Loucy (cell line): ENCODE data around the gene PDE11A.

Experiments used
- EZH2phosphoT487 ChIP-seq: fragments of 200-600 bp; IDR thresholded peaks from 2 replicates; pipeline ENCODE4 v1.6.1; 2018; ENCODE audit warnings: antibody characterized with exemption, mild to moderate bottlenecking, moderate library complexity, borderline replicate concordance
- TF ChIP-seq, protein P1 (sequence below): fragments of 200-600 bp; sonication (generic); conservative IDR thresholded peaks from 2 replicates; pipeline ENCODE4 v1.5.1; 2014; ENCODE audit warnings: mild to moderate bottlenecking, antibody characterized with exemption, low read length

- TF ChIP-seq, protein P1, sequence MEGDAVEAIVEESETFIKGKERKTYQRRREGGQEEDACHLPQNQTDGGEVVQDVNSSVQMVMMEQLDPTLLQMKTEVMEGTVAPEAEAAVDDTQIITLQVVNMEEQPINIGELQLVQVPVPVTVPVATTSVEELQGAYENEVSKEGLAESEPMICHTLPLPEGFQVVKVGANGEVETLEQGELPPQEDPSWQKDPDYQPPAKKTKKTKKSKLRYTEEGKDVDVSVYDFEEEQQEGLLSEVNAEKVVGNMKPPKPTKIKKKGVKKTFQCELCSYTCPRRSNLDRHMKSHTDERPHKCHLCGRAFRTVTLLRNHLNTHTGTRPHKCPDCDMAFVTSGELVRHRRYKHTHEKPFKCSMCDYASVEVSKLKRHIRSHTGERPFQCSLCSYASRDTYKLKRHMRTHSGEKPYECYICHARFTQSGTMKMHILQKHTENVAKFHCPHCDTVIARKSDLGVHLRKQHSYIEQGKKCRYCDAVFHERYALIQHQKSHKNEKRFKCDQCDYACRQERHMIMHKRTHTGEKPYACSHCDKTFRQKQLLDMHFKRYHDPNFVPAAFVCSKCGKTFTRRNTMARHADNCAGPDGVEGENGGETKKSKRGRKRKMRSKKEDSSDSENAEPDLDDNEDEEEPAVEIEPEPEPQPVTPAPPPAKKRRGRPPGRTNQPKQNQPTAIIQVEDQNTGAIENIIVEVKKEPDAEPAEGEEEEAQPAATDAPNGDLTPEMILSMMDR: no peak
- TF ChIP-seq EZH2phosphoT487: no peak
Measured at GRCh38 chr2:177592945-177593344, 479.6 kb downstream of the PDE11A start.
